ENCODE data around the gene DYSF. TPM values are rescaled to one million over a fixed set of nuclear protein-coding genes. Genes with fewer than 3 reads are reported as not detected.

Gene DYSF
- total and polyA plus RNA-seq, 2 donors from 2014 or later: 11.3 to 19.8 TPM

DNA sequence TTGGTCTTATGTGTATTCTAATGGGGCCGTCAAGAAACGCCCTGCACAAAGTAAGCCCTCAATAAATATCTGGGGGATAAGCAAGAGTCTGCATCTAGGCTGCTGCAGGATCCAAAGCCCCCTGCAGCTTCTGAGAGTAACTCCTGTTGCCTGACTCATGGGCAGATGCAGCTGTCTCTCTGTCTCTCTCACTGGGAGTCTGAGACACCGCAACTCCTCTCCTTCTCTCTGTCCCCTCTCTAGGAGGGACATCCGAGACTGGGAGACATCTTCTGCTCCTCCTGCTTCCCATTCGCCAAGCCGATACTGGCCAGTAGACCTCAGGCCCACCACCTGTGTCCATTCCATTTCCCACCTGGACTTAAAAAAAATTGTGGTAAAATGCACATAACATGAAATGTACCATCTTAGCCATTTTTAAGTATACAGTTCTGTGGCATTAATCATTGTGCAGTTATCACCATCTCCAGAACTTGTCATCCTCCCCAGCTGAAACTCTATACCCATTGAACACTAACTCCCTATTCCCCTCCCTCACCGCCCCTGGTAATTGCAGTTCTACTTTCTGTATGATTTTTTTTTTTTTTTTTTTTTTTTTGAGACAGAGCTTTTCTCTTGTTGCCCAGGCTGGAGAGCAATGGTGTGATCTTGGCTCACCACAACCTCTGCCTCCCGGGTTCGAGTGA, 20.1 kb downstream of the DYSF start:
- Histone ChIP-seq H3K9me3 (ENCODE audit: control insufficient read depth in 2 of 3, insufficient read depth in 1 of 3, low read length in 3 of 3) (no peaks in the 10 kb centered on the region), H3K4me1 (ENCODE audit: control insufficient read depth in 2 of 3, insufficient read depth in 2 of 3, low read depth in 1 of 3, low read length in 3 of 3) (no peaks in the 10 kb centered on the region), H3K36me3 (ENCODE audit: control insufficient read depth in 2 of 3, insufficient read depth in 3 of 3, low read length in 3 of 3) (no peaks in the 10 kb centered on the region), H3K27me3 (ENCODE audit: control insufficient read depth, insufficient read depth, low read length) (peaks cover 3% of the 10 kb centered on the region), H3K4me3 (ENCODE audit: low read length in 3 of 3) (no peak overlapping the region), H3K27ac (ENCODE audit: low read depth in 2 of 2, low read length in 2 of 2) (no peak overlapping the region), H3K9ac (ENCODE audit: low read length in 3 of 3) (no peak overlapping the region)
- intact Hi-C loops (cut with DNase I): no loop called here
- FAIRE-seq: no peak
- no peak for DNase-seq
- TF ChIP-seq, protein P1, sequence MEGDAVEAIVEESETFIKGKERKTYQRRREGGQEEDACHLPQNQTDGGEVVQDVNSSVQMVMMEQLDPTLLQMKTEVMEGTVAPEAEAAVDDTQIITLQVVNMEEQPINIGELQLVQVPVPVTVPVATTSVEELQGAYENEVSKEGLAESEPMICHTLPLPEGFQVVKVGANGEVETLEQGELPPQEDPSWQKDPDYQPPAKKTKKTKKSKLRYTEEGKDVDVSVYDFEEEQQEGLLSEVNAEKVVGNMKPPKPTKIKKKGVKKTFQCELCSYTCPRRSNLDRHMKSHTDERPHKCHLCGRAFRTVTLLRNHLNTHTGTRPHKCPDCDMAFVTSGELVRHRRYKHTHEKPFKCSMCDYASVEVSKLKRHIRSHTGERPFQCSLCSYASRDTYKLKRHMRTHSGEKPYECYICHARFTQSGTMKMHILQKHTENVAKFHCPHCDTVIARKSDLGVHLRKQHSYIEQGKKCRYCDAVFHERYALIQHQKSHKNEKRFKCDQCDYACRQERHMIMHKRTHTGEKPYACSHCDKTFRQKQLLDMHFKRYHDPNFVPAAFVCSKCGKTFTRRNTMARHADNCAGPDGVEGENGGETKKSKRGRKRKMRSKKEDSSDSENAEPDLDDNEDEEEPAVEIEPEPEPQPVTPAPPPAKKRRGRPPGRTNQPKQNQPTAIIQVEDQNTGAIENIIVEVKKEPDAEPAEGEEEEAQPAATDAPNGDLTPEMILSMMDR (IDR thresholded peaks at IDR 0.05; ENCODE audit: borderline replicate concordance, extremely low read depth, insufficient read depth): no peak

DNA sequence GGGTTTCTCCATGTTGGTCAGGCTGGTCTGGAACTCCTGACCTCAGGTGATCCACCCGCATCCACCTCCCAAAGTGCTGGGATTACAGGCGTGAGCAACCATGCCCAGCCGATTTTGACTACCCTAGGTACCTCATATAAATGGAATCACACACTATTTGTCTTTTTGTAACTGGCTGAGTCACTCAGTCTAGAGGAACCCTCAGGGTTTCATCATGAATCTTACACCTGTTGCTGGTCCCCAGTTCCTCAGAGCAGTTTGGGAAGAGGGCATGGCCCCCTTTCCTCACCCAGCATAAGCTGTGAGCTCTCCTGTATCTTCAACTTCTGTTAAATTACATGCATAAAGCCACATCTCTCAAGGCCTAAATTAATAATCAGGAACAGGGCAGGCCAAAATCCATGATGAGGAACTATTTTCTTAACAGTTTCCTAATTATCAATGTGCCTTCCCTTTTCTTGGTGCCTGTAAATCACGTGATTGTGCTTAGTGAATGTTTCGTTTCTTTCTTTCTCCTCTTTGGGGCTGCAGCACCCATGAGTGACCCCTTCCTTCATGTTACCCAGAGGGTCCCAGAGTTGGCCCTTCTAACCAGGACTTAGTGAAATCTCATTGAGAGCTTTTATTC, 20.9 kb downstream of the DYSF start:
- FAIRE-seq (no peak), DNase-seq (no peak)
- H3K27me3 ChIP-seq (ENCODE audit: control insufficient read depth, insufficient read depth, low read length): no peaks in the 10 kb centered on the region
- no peak overlapping the region for H3K9ac ChIP-seq (ENCODE audit: low read length in 3 of 3)
- H3K4me1 ChIP-seq (ENCODE audit: control insufficient read depth in 2 of 3, insufficient read depth in 2 of 3, low read depth in 1 of 3, low read length in 3 of 3): no peaks in the 10 kb centered on the region
- no peaks in the 10 kb centered on the region for H3K9me3 ChIP-seq (ENCODE audit: control insufficient read depth in 2 of 3, insufficient read depth in 1 of 3, low read length in 3 of 3)
- H3K4me3 ChIP-seq (ENCODE audit: low read length in 3 of 3): no peak overlapping the region
- H3K27ac ChIP-seq (ENCODE audit: low read depth in 2 of 2, low read length in 2 of 2): no peak overlapping the region
- intact Hi-C loops (cut with DNase I): no loop called here
- H3K36me3 ChIP-seq (ENCODE audit: control insufficient read depth in 2 of 3, insufficient read depth in 3 of 3, low read length in 3 of 3): no peaks in the 10 kb centered on the region
- TF ChIP-seq, protein P1 (IDR thresholded peaks at IDR 0.05; ENCODE audit: borderline replicate concordance, extremely low read depth, insufficient read depth): no peak

DNA sequence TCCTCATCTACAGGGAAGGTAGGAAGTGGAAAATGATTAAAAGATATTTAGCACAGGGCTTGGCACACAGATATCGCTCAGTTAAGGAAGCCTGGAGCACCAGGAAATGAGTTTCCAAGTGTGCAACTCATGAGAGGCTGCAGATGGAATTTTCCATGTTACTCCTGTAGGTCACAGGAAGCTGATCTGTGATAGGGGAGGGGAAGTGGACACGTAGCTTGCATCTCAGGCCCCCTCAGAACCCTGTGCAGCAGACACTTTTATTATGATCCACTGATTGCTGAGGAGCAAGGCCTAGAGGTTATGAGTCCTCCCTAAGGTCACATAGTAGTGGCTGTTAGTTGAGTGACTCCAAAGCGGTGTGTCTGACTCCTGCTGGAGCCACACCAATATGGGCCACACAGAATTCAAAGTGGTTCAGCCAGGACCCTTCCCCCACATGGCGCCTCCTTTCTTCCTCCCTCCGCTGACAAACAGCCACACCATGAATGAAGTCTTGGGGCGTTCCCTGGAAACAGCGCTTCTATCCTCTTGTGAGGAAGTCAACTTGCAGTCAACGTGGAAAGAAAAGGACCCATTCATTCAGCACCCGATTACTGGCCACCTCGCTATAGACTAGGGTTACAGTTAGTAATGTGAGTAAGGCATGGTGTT, 21.5 kb downstream of the DYSF start:
- Histone ChIP-seq H3K27ac (ENCODE audit: low read depth in 2 of 2, low read length in 2 of 2) (no peak overlapping the region), H3K9me3 (ENCODE audit: control insufficient read depth in 2 of 3, insufficient read depth in 1 of 3, low read length in 3 of 3) (no peaks in the 10 kb centered on the region), H3K4me3 (ENCODE audit: low read length in 3 of 3) (no peak overlapping the region), H3K4me1 (ENCODE audit: control insufficient read depth in 2 of 3, insufficient read depth in 2 of 3, low read depth in 1 of 3, low read length in 3 of 3) (no peaks in the 10 kb centered on the region), H3K36me3 (ENCODE audit: control insufficient read depth in 2 of 3, insufficient read depth in 3 of 3, low read length in 3 of 3) (no peaks in the 10 kb centered on the region), H3K9ac (ENCODE audit: low read length in 3 of 3) (no peak overlapping the region), H3K27me3 (ENCODE audit: control insufficient read depth, insufficient read depth, low read length) (no peaks in the 10 kb centered on the region)
- intact Hi-C loops (cut with DNase I): no loop called here
- FAIRE-seq (no peak), DNase-seq (no peak)
- TF ChIP-seq, protein P1 (IDR thresholded peaks at IDR 0.05; ENCODE audit: borderline replicate concordance, extremely low read depth, insufficient read depth): no peak

Data from kidney (tissue), 14 donors.